ENCODE data around the gene TSSK2.
"Not testable (repeated sequence)": the region's sequence is repeated elsewhere in the genome, so short reads cannot be mapped to it uniquely, and the experiment has no call there.

Gene TSSK2

GRCh38 chr22:19130959-19131684 lies at the start of gene TSSK2:
TSS of gene TSSK2 (plus strand) at chr22:19131308. CDS start at chr22:19131400, 92 bp downstream.
- no peak for DNase-seq (ENCODE audit: low read depth)

- no peak for DNase-seq (ENCODE audit: low read depth)
These were observed 49.8 kb upstream of the TSSK2 start for GRCh38 chr22:19081351-19081750.

GRCh38 chr22:19082101-19082500 lies 49.0 kb upstream of the TSSK2 start:
- DNase-seq (ENCODE audit: low read depth), result no peak

- DNase-seq (ENCODE audit: low read depth), result no peak
These were observed 48.3 kb upstream of the TSSK2 start for GRCh38 chr22:19082793-19083192.

GRCh38 chr22:19084126-19084525 lies 47.0 kb upstream of the TSSK2 start:
- DNase-seq (ENCODE audit: low read depth), result not testable (repeated sequence)

GRCh38 chr22:19084586-19084985 lies 46.5 kb upstream of the TSSK2 start:
- not testable (repeated sequence) for DNase-seq (ENCODE audit: low read depth)

- DNase-seq (ENCODE audit: low read depth), result no peak
These were observed 45.8 kb upstream of the TSSK2 start for GRCh38 chr22:19085233-19085718.

GRCh38 chr22:19086417-19086816 lies 44.7 kb upstream of the TSSK2 start:
- DNase-seq (ENCODE audit: low read depth), result no peak

GRCh38 chr22:19086896-19087295 lies 44.2 kb upstream of the TSSK2 start:
- DNase-seq (ENCODE audit: low read depth), result no peak

- no peak for DNase-seq (ENCODE audit: low read depth)
These were observed 42.1 kb upstream of the TSSK2 start for GRCh38 chr22:19088866-19089595.

GRCh38 chr22:19090183-19090582 lies 40.9 kb upstream of the TSSK2 start:
- DNase-seq (ENCODE audit: low read depth), result no peak

GRCh38 chr22:19090586-19091127 lies 40.5 kb upstream of the TSSK2 start:
- no peak for DNase-seq (ENCODE audit: low read depth)

- no peak for DNase-seq (ENCODE audit: low read depth)
These were observed 38.4 kb upstream of the TSSK2 start for GRCh38 chr22:19092725-19093124.

- DNase-seq (ENCODE audit: low read depth), result no peak
These were observed 36.6 kb upstream of the TSSK2 start for GRCh38 chr22:19094393-19094997.

- DNase-seq (ENCODE audit: low read depth), result no peak
These were observed 34.6 kb upstream of the TSSK2 start for GRCh38 chr22:19096555-19096954.

GRCh38 chr22:19097518-19097917 lies 33.6 kb upstream of the TSSK2 start:
- DNase-seq (ENCODE audit: low read depth), result no peak

GRCh38 chr22:19098157-19098556 lies 33.0 kb upstream of the TSSK2 start:
- no peak for DNase-seq (ENCODE audit: low read depth)

- DNase-seq (ENCODE audit: low read depth), result no peak
These were observed 27.0 kb upstream of the TSSK2 start for GRCh38 chr22:19103880-19104821.

- no peak for DNase-seq (ENCODE audit: low read depth)
These were observed 25.7 kb upstream of the TSSK2 start for GRCh38 chr22:19105456-19105855.

GRCh38 chr22:19105867-19106802 lies 25.0 kb upstream of the TSSK2 start:
- no peak for DNase-seq (ENCODE audit: low read depth)

All from stimulated activated CD8-positive, alpha-beta memory T cell treated with anti-CD3 and anti-CD28 coated beads, Interleukin-15, amount 100 ng/mL, for 1 hour (primary cell).